ENCODE results near the gene ASCC1.

The ASCC1 gene

DNA sequence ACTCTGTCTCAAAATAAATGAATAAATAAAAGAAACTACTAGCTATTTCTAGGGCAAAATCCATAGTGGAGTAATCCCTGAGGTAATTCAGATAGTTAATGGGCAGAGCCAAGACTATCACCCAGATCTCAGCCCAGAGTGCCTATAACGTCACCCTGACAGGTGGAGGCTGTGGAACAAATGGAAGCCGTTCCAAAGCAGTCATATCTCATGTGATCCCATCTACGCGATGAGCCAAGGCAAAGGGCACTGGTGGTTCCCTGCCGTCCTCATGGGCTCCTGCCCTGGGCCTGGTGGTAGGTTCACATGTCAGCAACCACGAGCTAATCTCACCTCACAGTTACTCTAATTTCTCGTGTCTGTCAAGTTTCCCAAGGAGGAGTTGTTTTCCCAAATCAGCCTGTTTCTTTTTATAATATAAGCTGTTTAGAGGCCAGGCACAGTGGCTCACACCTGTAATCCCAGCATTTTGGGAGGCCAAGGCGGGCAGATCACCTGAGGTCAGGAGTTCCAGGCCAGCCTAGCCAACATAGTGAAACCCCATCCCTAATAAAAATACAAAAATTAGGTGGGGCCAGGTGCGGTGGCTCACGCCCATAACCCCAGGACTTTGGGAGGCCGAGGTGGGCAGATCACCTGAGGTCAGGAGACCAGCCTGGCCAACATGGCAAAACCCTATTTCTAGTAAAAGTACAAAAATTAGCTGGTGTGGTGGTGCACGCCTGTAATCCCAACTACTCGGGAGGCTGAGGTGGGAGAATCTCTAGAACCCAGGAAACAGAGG is 22.5 kb upstream of the ASCC1 start:
- TF ChIP-seq, protein P1, sequence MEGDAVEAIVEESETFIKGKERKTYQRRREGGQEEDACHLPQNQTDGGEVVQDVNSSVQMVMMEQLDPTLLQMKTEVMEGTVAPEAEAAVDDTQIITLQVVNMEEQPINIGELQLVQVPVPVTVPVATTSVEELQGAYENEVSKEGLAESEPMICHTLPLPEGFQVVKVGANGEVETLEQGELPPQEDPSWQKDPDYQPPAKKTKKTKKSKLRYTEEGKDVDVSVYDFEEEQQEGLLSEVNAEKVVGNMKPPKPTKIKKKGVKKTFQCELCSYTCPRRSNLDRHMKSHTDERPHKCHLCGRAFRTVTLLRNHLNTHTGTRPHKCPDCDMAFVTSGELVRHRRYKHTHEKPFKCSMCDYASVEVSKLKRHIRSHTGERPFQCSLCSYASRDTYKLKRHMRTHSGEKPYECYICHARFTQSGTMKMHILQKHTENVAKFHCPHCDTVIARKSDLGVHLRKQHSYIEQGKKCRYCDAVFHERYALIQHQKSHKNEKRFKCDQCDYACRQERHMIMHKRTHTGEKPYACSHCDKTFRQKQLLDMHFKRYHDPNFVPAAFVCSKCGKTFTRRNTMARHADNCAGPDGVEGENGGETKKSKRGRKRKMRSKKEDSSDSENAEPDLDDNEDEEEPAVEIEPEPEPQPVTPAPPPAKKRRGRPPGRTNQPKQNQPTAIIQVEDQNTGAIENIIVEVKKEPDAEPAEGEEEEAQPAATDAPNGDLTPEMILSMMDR (IDR thresholded peaks at IDR 0.05; ENCODE audit: insufficient read depth, missing control alignments) = no peak
- FAIRE-seq = no peak
- no peak for DNase-seq (ENCODE audit: insufficient read length, low spot score)

DNA sequence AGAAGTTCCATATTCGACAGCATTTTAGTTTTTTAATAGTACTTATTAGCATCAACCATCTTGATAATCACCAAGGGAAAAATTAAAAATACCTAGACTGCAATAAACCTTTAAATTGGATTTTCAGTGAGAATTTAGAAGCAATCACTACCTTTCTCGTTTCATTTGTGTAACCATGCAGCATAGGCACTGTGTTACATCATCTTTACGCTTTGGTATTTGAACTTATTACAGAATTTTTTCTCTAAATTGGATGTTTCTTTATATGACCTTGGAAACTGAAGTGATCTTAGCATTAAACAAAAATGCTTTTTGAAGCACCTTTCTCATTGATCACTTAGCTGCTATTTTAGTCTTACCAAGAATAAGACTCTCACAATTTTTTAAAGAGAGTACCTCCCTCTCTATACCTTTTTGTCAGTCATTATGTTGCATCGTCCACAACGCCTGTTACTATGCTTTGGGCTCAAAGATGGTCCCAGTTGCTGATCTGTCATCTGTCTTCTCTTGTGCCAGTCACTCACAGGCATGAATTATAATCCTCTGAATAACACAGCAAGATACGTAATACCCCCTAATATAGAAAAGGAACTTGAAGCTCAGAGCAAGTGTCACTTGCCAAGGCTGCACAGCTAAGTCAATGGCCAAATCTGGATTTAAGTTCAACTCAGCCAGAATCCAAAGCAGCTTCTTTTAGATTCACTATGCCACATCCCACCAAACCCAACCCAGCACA is 19.6 kb upstream of the ASCC1 start:
- DNase-seq (ENCODE audit: insufficient read length, low spot score) (no peak), FAIRE-seq (no peak)
- TF ChIP-seq, protein P1 (IDR thresholded peaks at IDR 0.05; ENCODE audit: insufficient read depth, missing control alignments) = no peak

DNA sequence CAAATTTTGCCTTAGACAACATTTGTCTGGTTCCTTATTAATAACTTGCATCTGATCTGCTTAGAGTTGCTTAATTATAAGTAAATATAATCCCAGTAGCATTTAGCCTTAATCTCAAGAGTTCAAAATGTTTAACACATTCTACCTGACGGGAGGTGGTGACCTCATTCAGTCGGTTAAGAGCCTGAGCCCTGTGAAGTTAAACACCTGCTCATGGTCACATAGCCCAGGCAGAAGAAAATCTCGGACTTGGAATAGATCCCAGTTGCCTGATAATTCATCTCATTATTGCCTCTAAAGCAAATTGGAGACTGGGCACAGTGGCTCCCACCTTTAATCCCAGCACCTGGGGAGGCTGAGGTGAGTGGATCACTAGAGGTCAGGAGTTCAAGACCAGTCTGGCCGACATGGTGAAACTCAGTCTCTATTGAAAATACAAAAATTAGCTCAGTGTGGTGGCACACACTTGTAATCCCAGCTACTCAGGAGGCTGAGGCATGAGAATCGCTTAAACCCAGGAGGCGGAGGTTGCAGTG is 18.6 kb upstream of the ASCC1 start:
- TF ChIP-seq, protein P1 (IDR thresholded peaks at IDR 0.05; ENCODE audit: insufficient read depth, missing control alignments) = no peak
- no peak for DNase-seq (ENCODE audit: insufficient read length, low spot score)
- FAIRE-seq = no peak

DNA sequence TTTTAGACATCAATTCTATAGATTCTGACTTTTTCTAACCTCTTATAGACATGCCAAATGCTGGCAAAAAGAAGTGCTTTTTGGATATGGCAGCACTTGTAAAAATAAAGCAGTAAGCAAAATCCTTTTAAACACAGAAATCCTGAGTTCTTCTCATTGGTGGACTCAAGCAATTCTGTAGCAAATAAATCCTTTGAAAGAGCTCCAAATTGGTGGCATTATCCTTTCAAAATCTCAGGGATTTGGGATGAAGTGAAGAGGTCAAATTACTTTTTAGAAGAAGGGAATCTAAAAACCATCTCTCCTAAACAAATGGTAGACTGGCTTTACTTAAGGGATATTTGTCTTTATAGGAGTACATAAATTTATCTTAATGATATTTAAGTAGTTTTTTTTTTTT is 17.5 kb upstream of the ASCC1 start:
- TF ChIP-seq, protein P1 (IDR thresholded peaks at IDR 0.05; ENCODE audit: insufficient read depth, missing control alignments) = no peak
- DNase-seq (ENCODE audit: insufficient read length, low spot score) = no peak
- FAIRE-seq = no peak

DNA sequence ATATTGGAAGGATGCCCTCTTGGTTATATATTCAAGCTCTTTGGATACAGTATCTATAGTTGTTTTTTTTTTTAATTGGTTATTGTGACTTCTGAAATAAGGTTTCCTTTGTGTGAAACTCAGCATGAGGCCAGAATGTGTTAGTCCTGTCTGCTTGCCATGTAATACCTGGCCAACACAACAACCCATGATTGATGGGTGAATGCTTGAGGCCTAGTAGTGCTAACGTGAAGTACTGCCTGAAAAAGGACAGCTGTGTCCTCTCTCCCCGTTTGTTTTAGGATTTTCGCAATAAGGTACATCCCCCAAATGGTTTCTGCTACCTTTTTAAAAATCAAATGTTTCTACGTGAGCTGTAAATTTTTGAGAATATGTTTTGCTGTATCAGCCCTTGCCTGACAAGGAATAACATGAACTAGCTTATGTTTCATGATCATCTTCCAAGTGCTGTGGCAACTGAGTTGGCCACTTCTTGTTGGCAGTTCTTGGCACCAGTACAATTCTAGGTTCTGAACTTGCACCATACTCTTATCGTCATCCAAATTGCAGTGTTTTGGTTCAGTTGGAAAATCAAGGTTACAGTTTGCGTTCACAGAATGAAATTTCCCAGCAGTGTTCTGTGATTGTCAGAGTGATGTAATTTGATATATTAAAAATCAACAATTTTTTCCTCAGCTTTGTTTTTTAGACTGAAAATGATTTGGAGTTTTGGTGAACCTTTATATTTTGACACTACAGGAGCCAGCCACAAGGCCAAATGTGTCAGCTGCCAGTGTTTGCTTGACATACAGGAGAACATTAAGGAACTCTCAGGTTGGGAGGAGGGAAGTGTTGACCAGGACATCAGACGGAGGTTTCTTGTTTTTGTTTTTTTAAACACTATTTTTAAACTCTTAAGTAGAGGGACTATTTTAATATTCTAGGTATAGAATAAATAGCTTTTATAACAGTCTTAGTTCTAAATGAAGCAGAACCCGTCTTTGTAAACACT is 13.5 kb upstream of the ASCC1 start:
- DNase-seq (ENCODE audit: insufficient read length, low spot score) (no peak), FAIRE-seq (no peak)
- TF ChIP-seq, protein P1 (IDR thresholded peaks at IDR 0.05; ENCODE audit: insufficient read depth, missing control alignments) = no peak

DNA sequence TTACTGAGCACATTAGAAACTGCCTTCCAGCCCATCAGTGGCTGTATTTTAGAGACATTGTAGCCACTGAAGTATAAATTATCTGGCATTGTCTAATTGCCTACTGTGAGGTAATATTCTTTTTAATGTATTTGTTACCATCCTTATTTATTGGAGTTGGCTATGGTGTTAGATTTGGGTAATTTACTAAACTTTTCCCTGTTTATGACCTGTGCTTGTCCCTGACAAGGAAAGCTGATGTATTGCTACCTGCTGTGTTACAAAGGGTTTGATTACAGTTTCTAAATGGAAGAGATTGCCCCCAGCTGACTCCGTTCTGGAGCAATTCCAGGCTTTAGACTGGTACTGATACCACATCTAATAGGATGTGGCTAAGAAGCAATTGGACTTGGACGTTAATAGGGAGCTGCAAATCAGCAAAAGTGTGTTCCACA is 12.3 kb upstream of the ASCC1 start:
- DNase-seq (ENCODE audit: insufficient read length, low spot score) = no peak
- TF ChIP-seq, protein P1 (IDR thresholded peaks at IDR 0.05; ENCODE audit: insufficient read depth, missing control alignments) = no peak
- no peak for FAIRE-seq
